Measurements from ENCODE around the gene ARL4D. TPM values are rescaled to one million over a fixed set of nuclear protein-coding genes. Genes with fewer than 3 reads are reported as not detected.
A peak's percentile ranks its signal among the peaks of the same experiment; 100 is the strongest.
"Not testable (repeated sequence)": the region's sequence is repeated elsewhere in the genome, so short reads cannot be mapped to it uniquely, and the experiment has no call there.

ARL4D gene
- total and polyA plus RNA-seq, 4 donors = 10.3 to 37.8 (median 16.4) TPM

DNA sequence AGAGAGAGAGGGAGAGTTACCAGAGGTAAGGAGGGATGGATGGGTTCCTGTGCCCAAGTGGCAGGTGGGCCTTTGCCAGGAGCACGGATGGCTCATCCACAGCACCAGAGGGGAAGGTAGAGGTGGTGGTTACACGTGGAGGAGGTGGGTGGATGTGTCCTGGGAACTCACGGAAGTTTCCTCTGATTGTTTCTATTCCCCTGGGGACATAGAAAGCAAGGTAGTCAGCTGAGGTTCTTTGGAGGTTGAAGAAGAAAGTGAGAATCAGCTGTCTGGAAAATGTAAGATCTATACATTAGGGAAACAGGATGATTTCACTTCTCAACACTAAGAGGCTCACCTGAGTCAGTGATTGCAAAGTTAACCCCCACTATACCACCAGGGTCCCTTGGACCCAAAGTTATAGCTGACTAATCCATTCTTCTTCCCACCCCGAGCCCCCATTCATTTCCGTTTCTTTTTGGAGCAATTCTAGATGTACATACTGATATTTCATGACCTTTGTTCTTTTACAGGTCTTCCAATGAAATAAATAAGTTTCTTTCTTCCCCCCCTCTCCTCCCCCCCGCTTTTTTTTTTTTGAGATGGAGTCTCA is 27.5 kb upstream of the ARL4D start:
- Histone ChIP-seq H3K4me3 (no peak overlapping the region), H3K9ac (ENCODE audit: insufficient read depth in 1 of 2, low read length in 2 of 2) (no peak overlapping the region), H3K9me3 (ENCODE audit: control insufficient read depth in 4 of 4, insufficient read depth in 3 of 4, low read length in 3 of 4) (no peaks in the 10 kb centered on the region), H3K27me3 (ENCODE audit: control insufficient read depth in 3 of 3, insufficient read depth in 3 of 3, low read length in 2 of 3) (no peaks in the 10 kb centered on the region), H3K27ac (ENCODE audit: low read depth in 1 of 2, low read length in 1 of 2) (no peak overlapping the region), H3K4me1 (ENCODE audit: control insufficient read depth in 5 of 5, insufficient read depth in 5 of 5, low read length in 5 of 5) (peaks cover 0 to 24% (median 11%) of the 10 kb centered on the region in 5 donors), H3K36me3 (ENCODE audit: control insufficient read depth in 4 of 4, insufficient read depth in 4 of 4, low read length in 4 of 4) (no peaks in the 10 kb centered on the region)
- DNase-seq = no peak
- TF ChIP-seq, protein P1, sequence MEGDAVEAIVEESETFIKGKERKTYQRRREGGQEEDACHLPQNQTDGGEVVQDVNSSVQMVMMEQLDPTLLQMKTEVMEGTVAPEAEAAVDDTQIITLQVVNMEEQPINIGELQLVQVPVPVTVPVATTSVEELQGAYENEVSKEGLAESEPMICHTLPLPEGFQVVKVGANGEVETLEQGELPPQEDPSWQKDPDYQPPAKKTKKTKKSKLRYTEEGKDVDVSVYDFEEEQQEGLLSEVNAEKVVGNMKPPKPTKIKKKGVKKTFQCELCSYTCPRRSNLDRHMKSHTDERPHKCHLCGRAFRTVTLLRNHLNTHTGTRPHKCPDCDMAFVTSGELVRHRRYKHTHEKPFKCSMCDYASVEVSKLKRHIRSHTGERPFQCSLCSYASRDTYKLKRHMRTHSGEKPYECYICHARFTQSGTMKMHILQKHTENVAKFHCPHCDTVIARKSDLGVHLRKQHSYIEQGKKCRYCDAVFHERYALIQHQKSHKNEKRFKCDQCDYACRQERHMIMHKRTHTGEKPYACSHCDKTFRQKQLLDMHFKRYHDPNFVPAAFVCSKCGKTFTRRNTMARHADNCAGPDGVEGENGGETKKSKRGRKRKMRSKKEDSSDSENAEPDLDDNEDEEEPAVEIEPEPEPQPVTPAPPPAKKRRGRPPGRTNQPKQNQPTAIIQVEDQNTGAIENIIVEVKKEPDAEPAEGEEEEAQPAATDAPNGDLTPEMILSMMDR (IDR thresholded peaks at IDR 0.05; ENCODE audit: control extremely low read depth, extremely low read depth) = no peak
- ATAC-seq (ENCODE audit: insufficient read depth, low FRiP score) = no peak
- 71 to 84% methylated on average over 6 of the region's 6 CpGs for WGBS, 2 donors

DNA sequence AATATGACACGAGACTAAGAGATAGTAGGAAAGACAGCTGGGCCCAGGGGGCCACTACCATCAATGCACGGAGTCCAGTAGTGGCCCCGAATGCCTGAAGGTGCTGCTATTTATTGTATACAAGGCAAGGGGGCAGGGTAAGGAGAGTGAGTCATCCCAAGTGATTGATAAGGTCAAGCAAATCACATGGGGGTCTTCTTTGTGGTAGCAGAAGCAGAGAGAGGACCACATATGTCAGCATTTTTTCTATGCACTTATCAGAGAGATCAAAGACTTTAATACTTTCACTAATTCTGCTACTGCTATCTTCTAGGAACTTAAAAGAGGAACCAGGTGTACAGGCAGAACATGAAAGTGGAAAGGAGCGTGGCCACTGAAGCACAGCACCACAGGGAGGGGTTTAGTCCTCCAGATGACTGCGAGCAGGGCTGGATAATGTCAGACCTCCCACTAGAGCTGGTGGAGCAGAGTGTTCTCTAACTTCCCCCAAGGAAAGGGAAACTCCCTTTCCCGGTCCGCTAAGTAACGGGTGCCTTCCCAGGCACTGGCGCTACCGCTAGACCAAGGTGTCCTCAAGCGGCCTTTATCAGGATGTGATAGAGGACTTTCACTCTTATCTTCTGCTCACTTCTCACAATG is 26.4 kb upstream of the ARL4D start:
- TF ChIP-seq, protein P1 (IDR thresholded peaks at IDR 0.05; ENCODE audit: control extremely low read depth, extremely low read depth) = no peak
- WGBS, 2 donors = 41 to 52% methylated on average over 11 of the region's 11 CpGs
- H3K4me3 ChIP-seq = no peak overlapping the region
- peaks cover 1 to 16% (median 6%) of the 10 kb centered on the region in 5 donors for H3K4me1 ChIP-seq (ENCODE audit: control insufficient read depth in 5 of 5, insufficient read depth in 5 of 5, low read length in 5 of 5)
- H3K9ac ChIP-seq (ENCODE audit: insufficient read depth in 1 of 2, low read length in 2 of 2) = no peak overlapping the region
- H3K27me3 ChIP-seq (ENCODE audit: control insufficient read depth in 3 of 3, insufficient read depth in 3 of 3, low read length in 2 of 3) = no peaks in the 10 kb centered on the region
- no peaks in the 10 kb centered on the region for H3K9me3 ChIP-seq (ENCODE audit: control insufficient read depth in 4 of 4, insufficient read depth in 3 of 4, low read length in 3 of 4)
- no peak for ATAC-seq (ENCODE audit: insufficient read depth, low FRiP score)
- H3K27ac ChIP-seq (ENCODE audit: low read depth in 1 of 2, low read length in 1 of 2) = peak overlapping the region; percentile 13 to 26
- no peak for DNase-seq
- H3K36me3 ChIP-seq (ENCODE audit: control insufficient read depth in 4 of 4, insufficient read depth in 4 of 4, low read length in 4 of 4) = no peaks in the 10 kb centered on the region

DNA sequence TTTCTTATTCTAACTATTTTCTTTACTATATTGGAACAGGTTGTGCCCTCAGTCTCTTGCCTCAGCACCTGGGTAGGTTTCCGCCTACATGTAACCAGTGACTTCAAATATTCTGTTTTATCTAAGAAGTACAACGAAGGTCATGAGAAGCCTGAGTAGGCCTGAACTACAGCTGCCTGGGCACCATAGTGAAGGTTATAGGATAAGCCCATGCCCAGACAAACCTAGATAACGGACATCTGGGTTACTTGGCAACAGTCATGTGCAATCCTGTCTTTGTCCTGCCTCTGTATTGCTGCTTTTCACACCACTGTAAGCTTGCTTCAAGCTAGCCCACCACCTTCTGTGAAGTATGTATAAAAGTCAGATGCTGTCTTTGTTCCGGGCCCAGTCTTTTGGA is 25.4 kb upstream of the ARL4D start:
- Histone ChIP-seq H3K4me1 (ENCODE audit: control insufficient read depth in 5 of 5, insufficient read depth in 5 of 5, low read length in 5 of 5) (peaks cover 1 to 10% (median 5%) of the 10 kb centered on the region in 5 donors), H3K9me3 (ENCODE audit: control insufficient read depth in 4 of 4, insufficient read depth in 3 of 4, low read length in 3 of 4) (no peaks in the 10 kb centered on the region), H3K27me3 (ENCODE audit: control insufficient read depth in 3 of 3, insufficient read depth in 3 of 3, low read length in 2 of 3) (no peaks in the 10 kb centered on the region), H3K9ac (ENCODE audit: insufficient read depth in 1 of 2, low read length in 2 of 2) (no peak overlapping the region), H3K4me3 (no peak overlapping the region), H3K36me3 (ENCODE audit: control insufficient read depth in 4 of 4, insufficient read depth in 4 of 4, low read length in 4 of 4) (no peaks in the 10 kb centered on the region), H3K27ac (ENCODE audit: low read depth in 1 of 2, low read length in 1 of 2) (no peak overlapping the region)
- TF ChIP-seq, protein P1 (IDR thresholded peaks at IDR 0.05; ENCODE audit: control extremely low read depth, extremely low read depth) = no peak
- ATAC-seq (ENCODE audit: insufficient read depth, low FRiP score) (no peak), DNase-seq (no peak)
- 95 to 98% methylated on average over 4 of the region's 4 CpGs for WGBS, 2 donors

DNA sequence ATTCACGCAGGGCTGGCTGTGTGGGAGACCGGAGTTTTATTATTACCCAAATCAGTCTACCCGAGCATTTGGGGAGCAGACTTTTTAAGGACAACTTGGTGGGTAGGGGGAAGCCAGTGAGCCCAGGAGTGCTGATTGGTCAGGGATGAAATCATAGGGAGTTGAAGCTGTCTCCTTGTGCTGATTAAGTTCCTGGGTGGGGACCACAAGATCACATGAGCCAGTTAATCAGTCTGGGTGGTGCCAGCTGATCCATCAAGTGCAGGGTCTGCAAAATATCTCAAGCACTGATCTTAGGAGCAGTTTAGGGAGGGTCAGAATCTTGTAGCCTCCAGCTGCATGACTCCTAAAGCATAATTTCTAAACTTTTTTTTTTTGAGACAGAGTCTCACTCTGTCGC is 22.9 kb upstream of the ARL4D start:
- not testable (repeated sequence) for H3K4me1 ChIP-seq (ENCODE audit: control insufficient read depth in 5 of 5, insufficient read depth in 5 of 5, low read length in 5 of 5)
- 90 to 94% methylated on average over 4 of the region's 4 CpGs for whole genome bisulfite sequencing, 2 donors

More for the DNA sequence above, 22.9 kb upstream of the ARL4D start:
- DNase-seq; H3K4me3 ChIP-seq; ATAC-seq (ENCODE audit: insufficient read depth, low FRiP score); H3K27me3 ChIP-seq (ENCODE audit: control insufficient read depth in 3 of 3, insufficient read depth in 3 of 3, low read length in 2 of 3); H3K9me3 ChIP-seq (ENCODE audit: control insufficient read depth in 4 of 4, insufficient read depth in 3 of 4, low read length in 3 of 4); H3K36me3 ChIP-seq (ENCODE audit: control insufficient read depth in 4 of 4, insufficient read depth in 4 of 4, low read length in 4 of 4); H3K27ac ChIP-seq (ENCODE audit: low read depth in 1 of 2, low read length in 1 of 2); H3K9ac ChIP-seq (ENCODE audit: insufficient read depth in 1 of 2, low read length in 2 of 2): not testable (repeated sequence)

Measured in lung (tissue), 12 donors.